ENCODE data around the gene DNAJB5.
"Not testable (repeated sequence)": the region's sequence is repeated elsewhere in the genome, so short reads cannot be mapped to it uniquely, and the experiment has no call there.

The DNAJB5 gene

GRCh38 chr9:34989003-34989945 is at the start of gene DNAJB5:
Gene DNAJB5 (plus strand): TSS chr9:34989745. CDS start chr9:34990631, 886 bp downstream.
- peaks cover 2% of the 10 kb centered on the region for H3K27me3 ChIP-seq (ENCODE audit: control insufficient read depth, insufficient read depth, low read length)
- H3K4me3 ChIP-seq (ENCODE audit: low read depth, low read length): peak within 1 kb of the TSS; percentile 90
- H3K36me3 ChIP-seq (ENCODE audit: control insufficient read depth, insufficient read depth, low read length): peaks cover 6% of the 10 kb centered on the region
- H3K9ac ChIP-seq (ENCODE audit: low read depth, low read length): peak within 1 kb of the TSS; percentile 70
- no peaks in the 10 kb centered on the region for H3K9me3 ChIP-seq (ENCODE audit: control insufficient read depth, insufficient read depth, low read length)
- peaks cover 32% of the 10 kb centered on the region for H3K4me1 ChIP-seq (ENCODE audit: control insufficient read depth, insufficient read depth, low read length)

- not testable (repeated sequence) for H3K9me3 ChIP-seq (ENCODE audit: control insufficient read depth, insufficient read depth, low read length); H3K4me3 ChIP-seq (ENCODE audit: low read depth, low read length); H3K36me3 ChIP-seq (ENCODE audit: control insufficient read depth, insufficient read depth, low read length); H3K27me3 ChIP-seq (ENCODE audit: control insufficient read depth, insufficient read depth, low read length); H3K4me1 ChIP-seq (ENCODE audit: control insufficient read depth, insufficient read depth, low read length); H3K9ac ChIP-seq (ENCODE audit: low read depth, low read length)
Observed at GRCh38 chr9:34939989-34940388, 49.6 kb upstream of the DNAJB5 start.

GRCh38 chr9:34948451-34948850 is 41.1 kb upstream of the DNAJB5 start:
- Histone ChIP-seq H3K36me3 (ENCODE audit: control insufficient read depth, insufficient read depth, low read length) (no peaks in the 10 kb centered on the region), H3K4me1 (ENCODE audit: control insufficient read depth, insufficient read depth, low read length) (no peaks in the 10 kb centered on the region), H3K4me3 (ENCODE audit: low read depth, low read length) (no peak overlapping the region), H3K9me3 (ENCODE audit: control insufficient read depth, insufficient read depth, low read length) (no peaks in the 10 kb centered on the region), H3K9ac (ENCODE audit: low read depth, low read length) (no peak overlapping the region), H3K27me3 (ENCODE audit: control insufficient read depth, insufficient read depth, low read length) (no peaks in the 10 kb centered on the region)

- no peak overlapping the region for H3K4me3 ChIP-seq (ENCODE audit: low read depth, low read length)
- H3K9ac ChIP-seq (ENCODE audit: low read depth, low read length): no peak overlapping the region
- peaks cover 28% of the 10 kb centered on the region for H3K27me3 ChIP-seq (ENCODE audit: control insufficient read depth, insufficient read depth, low read length)
- H3K4me1 ChIP-seq (ENCODE audit: control insufficient read depth, insufficient read depth, low read length): peaks cover 2% of the 10 kb centered on the region
- H3K9me3 ChIP-seq (ENCODE audit: control insufficient read depth, insufficient read depth, low read length): no peaks in the 10 kb centered on the region
- H3K36me3 ChIP-seq (ENCODE audit: control insufficient read depth, insufficient read depth, low read length): no peaks in the 10 kb centered on the region
Observed at GRCh38 chr9:34954225-34954624, 35.3 kb upstream of the DNAJB5 start.

GRCh38 chr9:34956066-34956465 is 33.5 kb upstream of the DNAJB5 start:
- H3K9ac ChIP-seq (ENCODE audit: low read depth, low read length); H3K4me3 ChIP-seq (ENCODE audit: low read depth, low read length); H3K36me3 ChIP-seq (ENCODE audit: control insufficient read depth, insufficient read depth, low read length); H3K9me3 ChIP-seq (ENCODE audit: control insufficient read depth, insufficient read depth, low read length); H3K4me1 ChIP-seq (ENCODE audit: control insufficient read depth, insufficient read depth, low read length): not testable (repeated sequence)
- peaks cover 47% of the 10 kb centered on the region for H3K27me3 ChIP-seq (ENCODE audit: control insufficient read depth, insufficient read depth, low read length)

GRCh38 chr9:34956648-34957047 is 32.9 kb upstream of the DNAJB5 start:
- Histone ChIP-seq H3K36me3 (ENCODE audit: control insufficient read depth, insufficient read depth, low read length) (no peaks in the 10 kb centered on the region), H3K9ac (ENCODE audit: low read depth, low read length) (no peak overlapping the region), H3K4me3 (ENCODE audit: low read depth, low read length) (no peak overlapping the region), H3K27me3 (ENCODE audit: control insufficient read depth, insufficient read depth, low read length) (peaks cover 52% of the 10 kb centered on the region), H3K4me1 (ENCODE audit: control insufficient read depth, insufficient read depth, low read length) (peaks cover 3% of the 10 kb centered on the region), H3K9me3 (ENCODE audit: control insufficient read depth, insufficient read depth, low read length) (no peaks in the 10 kb centered on the region)

- H3K27me3 ChIP-seq (ENCODE audit: control insufficient read depth, insufficient read depth, low read length): peaks cover 52% of the 10 kb centered on the region
- H3K4me1 ChIP-seq (ENCODE audit: control insufficient read depth, insufficient read depth, low read length): peaks cover 5% of the 10 kb centered on the region
- H3K9ac ChIP-seq (ENCODE audit: low read depth, low read length): no peak within 1 kb of the TSS
- H3K4me3 ChIP-seq (ENCODE audit: low read depth, low read length): peak within 1 kb of the TSS; percentile 58
- H3K9me3 ChIP-seq (ENCODE audit: control insufficient read depth, insufficient read depth, low read length): no peaks in the 10 kb centered on the region
- no peaks in the 10 kb centered on the region for H3K36me3 ChIP-seq (ENCODE audit: control insufficient read depth, insufficient read depth, low read length)
Observed at GRCh38 chr9:34957492-34958410, 31.8 kb upstream of the DNAJB5 start, which contains the start of gene PHF24. Gene PHF24 (plus strand): TSS chr9:34958285. CDS start chr9:34971299, 13,014 bp downstream.

GRCh38 chr9:34958411-34958982 is 31.0 kb upstream of the DNAJB5 start:
- Histone ChIP-seq H3K4me3 (ENCODE audit: low read depth, low read length) (peak overlapping the region; percentile 45), H3K36me3 (ENCODE audit: control insufficient read depth, insufficient read depth, low read length) (no peaks in the 10 kb centered on the region), H3K4me1 (ENCODE audit: control insufficient read depth, insufficient read depth, low read length) (peaks cover 5% of the 10 kb centered on the region), H3K9me3 (ENCODE audit: control insufficient read depth, insufficient read depth, low read length) (no peaks in the 10 kb centered on the region), H3K27me3 (ENCODE audit: control insufficient read depth, insufficient read depth, low read length) (peaks cover 52% of the 10 kb centered on the region), H3K9ac (ENCODE audit: low read depth, low read length) (no peak overlapping the region)

- H3K27me3 ChIP-seq (ENCODE audit: control insufficient read depth, insufficient read depth, low read length): peaks cover 52% of the 10 kb centered on the region
- H3K4me3 ChIP-seq (ENCODE audit: low read depth, low read length): no peak overlapping the region
- H3K4me1 ChIP-seq (ENCODE audit: control insufficient read depth, insufficient read depth, low read length): peaks cover 5% of the 10 kb centered on the region
- H3K9me3 ChIP-seq (ENCODE audit: control insufficient read depth, insufficient read depth, low read length): no peaks in the 10 kb centered on the region
- no peaks in the 10 kb centered on the region for H3K36me3 ChIP-seq (ENCODE audit: control insufficient read depth, insufficient read depth, low read length)
- no peak overlapping the region for H3K9ac ChIP-seq (ENCODE audit: low read depth, low read length)
Observed at GRCh38 chr9:34959461-34959860, 30.1 kb upstream of the DNAJB5 start.

- Histone ChIP-seq H3K9me3 (ENCODE audit: control insufficient read depth, insufficient read depth, low read length) (no peaks in the 10 kb centered on the region), H3K4me3 (ENCODE audit: low read depth, low read length) (no peak overlapping the region), H3K4me1 (ENCODE audit: control insufficient read depth, insufficient read depth, low read length) (peaks cover 5% of the 10 kb centered on the region), H3K36me3 (ENCODE audit: control insufficient read depth, insufficient read depth, low read length) (no peaks in the 10 kb centered on the region), H3K27me3 (ENCODE audit: control insufficient read depth, insufficient read depth, low read length) (peaks cover 41% of the 10 kb centered on the region), H3K9ac (ENCODE audit: low read depth, low read length) (no peak overlapping the region)
Observed at GRCh38 chr9:34961574-34962490, 27.7 kb upstream of the DNAJB5 start.
